Breast epithelium (tissue), 4 donors: ENCODE data around the gene GORASP2. TPM values are rescaled to one million over a fixed set of nuclear protein-coding genes. Genes with fewer than 3 reads are reported as not detected.

Source experiments
- DNase-seq, 2 donors: peaks; one replicate each; pipeline ENCODE4 v3.0.0-alpha.2; 2019; ENCODE audit warnings: low spot score in 2 of 2
- H3K27ac ChIP-seq, 2 donors: fragments of 200-600 bp; sonication (generic) in 1 of 2; one replicate each; pipeline ENCODE4 v1.5.1; 2016 to 2019; ENCODE audit warnings: mild to moderate bottlenecking in 1 of 2
- H3K27me3 ChIP-seq, 2 donors: fragments of 200-600 bp; sonication (generic) in 1 of 2; one replicate each; pipeline versions ENCODE4 v1.5.1 to v1.6.0; 2017 to 2019; ENCODE audit warnings: control low read depth in 1 of 2, mild to moderate bottlenecking in 1 of 2
- H3K36me3 ChIP-seq: fragments of 200-600 bp; one replicate; pipeline ENCODE4 v1.5.1; 2019
- H3K4me1 ChIP-seq, 2 donors: fragments of 200-600 bp; sonication (generic); one replicate each; pipeline ENCODE4 v1.5.1; 2016 to 2019; ENCODE audit warnings: control low read depth in 1 of 2
- H3K4me3 ChIP-seq, 3 donors: fragments of 200-600 bp; sonication (generic); 1 replicate in 2 of 3; 2 replicates in 1 of 3; pipeline ENCODE4 v1.5.1; 2016 to 2019; ENCODE audit warnings: mild to moderate bottlenecking in 3 of 3, moderate library complexity in 2 of 3
- H3K9me3 ChIP-seq, 2 donors: fragments of 200-600 bp; sonication (generic) in 1 of 2; one replicate each; pipeline ENCODE4 v1.5.1; 2016 to 2019; ENCODE audit warnings: control low read depth in 1 of 2
- POLR2A ChIP-seq: fragments of 450-650 bp; IDR thresholded peaks from one replicate; pipeline ENCODE4 v1.6.1; 2016; ENCODE audit warnings: antibody characterized with exemption, mild to moderate bottlenecking, moderate library complexity
- POLR2AphosphoS5 ChIP-seq, 3 donors: sonication (generic); formaldehyde crosslinking; IDR thresholded peaks; one replicate each; pipeline ENCODE4 v1.6.1; 2017; ENCODE audit warnings: antibody characterized with exemption in 3 of 3
- intact Hi-C: fragments of 100-400 bp; cut with DNase I; formaldehyde crosslinking; loops from one replicate; pipeline ENCODE4 v1.15.1; 2023; ENCODE audit warnings: low total_unique reads
- total RNA-seq, 3 donors: library from RNA; depleted of rRNA; stranded (reverse); fragments of >200 nt; gene quantifications; one replicate each; pipeline ENCODE4 v1.1.0, GENCODE V29; 2016
- TF ChIP-seq, protein P1 (sequence below), 3 donors: fragments of 450-650 bp; IDR thresholded peaks; one replicate each; pipeline ENCODE4 v1.5.1; 2016 to 2017; ENCODE audit warnings: antibody characterized with exemption in 3 of 3, mild to moderate bottlenecking in 3 of 3, moderate library complexity in 3 of 3

Gene GORASP2
- total RNA-seq, 3 donors from 2014 or later = 31.4 to 56.5 (median 45.2) TPM

GRCh38 chr2:170930131-170930990 is 1.3 kb downstream of the GORASP2 start:
- TF ChIP-seq POLR2AphosphoS5 (IDR thresholded peaks at IDR 0.05) (no peak), POLR2A (no peak)
- TF ChIP-seq, protein P1, sequence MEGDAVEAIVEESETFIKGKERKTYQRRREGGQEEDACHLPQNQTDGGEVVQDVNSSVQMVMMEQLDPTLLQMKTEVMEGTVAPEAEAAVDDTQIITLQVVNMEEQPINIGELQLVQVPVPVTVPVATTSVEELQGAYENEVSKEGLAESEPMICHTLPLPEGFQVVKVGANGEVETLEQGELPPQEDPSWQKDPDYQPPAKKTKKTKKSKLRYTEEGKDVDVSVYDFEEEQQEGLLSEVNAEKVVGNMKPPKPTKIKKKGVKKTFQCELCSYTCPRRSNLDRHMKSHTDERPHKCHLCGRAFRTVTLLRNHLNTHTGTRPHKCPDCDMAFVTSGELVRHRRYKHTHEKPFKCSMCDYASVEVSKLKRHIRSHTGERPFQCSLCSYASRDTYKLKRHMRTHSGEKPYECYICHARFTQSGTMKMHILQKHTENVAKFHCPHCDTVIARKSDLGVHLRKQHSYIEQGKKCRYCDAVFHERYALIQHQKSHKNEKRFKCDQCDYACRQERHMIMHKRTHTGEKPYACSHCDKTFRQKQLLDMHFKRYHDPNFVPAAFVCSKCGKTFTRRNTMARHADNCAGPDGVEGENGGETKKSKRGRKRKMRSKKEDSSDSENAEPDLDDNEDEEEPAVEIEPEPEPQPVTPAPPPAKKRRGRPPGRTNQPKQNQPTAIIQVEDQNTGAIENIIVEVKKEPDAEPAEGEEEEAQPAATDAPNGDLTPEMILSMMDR (IDR thresholded peaks at IDR 0.05) = no peak
- Histone ChIP-seq H3K4me1 (no peaks in the 10 kb centered on the region), H3K36me3 (no peaks in the 10 kb centered on the region), H3K27me3 (no peaks in the 10 kb centered on the region), H3K9me3 (no peaks in the 10 kb centered on the region), H3K4me3 (peak overlapping the region; percentile 80 to 92 (median 84)), H3K27ac (peak overlapping the region; percentile 95 to 98)
- intact Hi-C loops = no loop called here
- peak in 1 of 2 donors; percentile 26 for DNase-seq

DNA sequence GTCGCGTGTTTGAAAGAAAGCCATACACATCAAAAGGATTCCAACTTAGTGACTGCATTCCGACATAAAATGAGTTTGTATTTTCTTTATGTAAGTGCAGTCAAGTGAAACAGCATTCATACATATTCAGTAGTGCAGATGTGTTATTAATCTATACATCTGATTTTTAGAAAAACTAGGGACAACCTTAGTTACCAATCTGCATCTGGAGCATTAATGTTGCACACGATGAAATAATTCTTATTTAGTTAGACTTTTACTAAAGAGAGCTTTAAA is 1.9 kb downstream of the GORASP2 start:
- no peaks in the 10 kb centered on the region for H3K9me3 ChIP-seq
- DNase-seq = no peak
- H3K36me3 ChIP-seq = no peaks in the 10 kb centered on the region
- no peak overlapping the region for H3K27ac ChIP-seq
- H3K4me3 ChIP-seq = peak overlapping the region in 2 of 3 donors; percentile 80 to 92
- no peaks in the 10 kb centered on the region for H3K27me3 ChIP-seq
- intact Hi-C loops = no loop called here
- TF ChIP-seq POLR2A = no peak
- TF ChIP-seq, protein P1 (IDR thresholded peaks at IDR 0.05) = no peak
- TF ChIP-seq POLR2AphosphoS5 (IDR thresholded peaks at IDR 0.05) = no peak
- H3K4me1 ChIP-seq = no peaks in the 10 kb centered on the region

DNA sequence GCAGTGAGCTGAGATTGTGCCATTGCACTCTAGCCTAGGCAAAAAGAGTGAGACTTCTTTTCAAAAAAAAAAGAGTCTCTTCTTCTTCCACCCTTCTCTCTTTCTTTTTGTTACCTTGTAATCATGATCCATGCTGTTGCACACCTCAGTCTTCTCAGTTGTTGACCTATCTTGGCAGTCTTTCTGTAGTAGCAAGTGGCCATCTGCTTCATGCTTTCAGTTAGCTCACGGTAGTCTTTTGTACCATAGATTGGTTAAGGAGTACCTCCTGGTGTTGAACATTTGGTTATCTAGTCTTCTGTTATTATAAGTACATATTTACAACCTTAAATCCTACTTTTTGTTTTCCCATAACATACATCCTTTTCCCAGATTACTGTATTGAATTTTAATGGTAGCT is 3.1 kb downstream of the GORASP2 start:
- DNase-seq = no peak
- Histone ChIP-seq H3K4me1 (no peaks in the 10 kb centered on the region), H3K27ac (no peak overlapping the region), H3K9me3 (no peaks in the 10 kb centered on the region), H3K36me3 (no peaks in the 10 kb centered on the region), H3K4me3 (no peak overlapping the region), H3K27me3 (no peaks in the 10 kb centered on the region)
- TF ChIP-seq POLR2AphosphoS5 (IDR thresholded peaks at IDR 0.05) (no peak), POLR2A (no peak)
- TF ChIP-seq, protein P1 (IDR thresholded peaks at IDR 0.05) = no peak
- intact Hi-C loops = no loop called here

DNA sequence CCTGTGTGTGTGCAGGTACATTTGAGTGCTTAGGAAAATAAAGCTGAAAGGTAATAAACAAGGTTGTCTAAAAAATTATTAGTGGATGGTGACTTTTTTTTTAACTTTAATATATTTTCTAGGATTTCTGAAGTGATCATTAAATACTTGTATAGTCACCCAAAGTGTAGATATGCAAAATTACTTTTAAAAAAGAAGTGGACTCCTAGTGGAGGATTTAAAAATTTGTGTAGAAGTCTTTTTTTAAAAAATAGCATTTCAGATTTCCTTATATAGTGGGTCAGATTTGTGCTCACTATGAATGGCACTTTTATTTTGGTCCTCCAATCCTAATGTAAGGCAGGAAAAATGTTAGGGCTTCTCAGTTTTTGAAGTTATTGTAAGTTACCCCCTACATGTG is 3.9 kb downstream of the GORASP2 start:
- TF ChIP-seq POLR2A (no peak), POLR2AphosphoS5 (IDR thresholded peaks at IDR 0.05) (no peak)
- TF ChIP-seq, protein P1 (IDR thresholded peaks at IDR 0.05) = no peak
- H3K27ac ChIP-seq = no peak overlapping the region
- no peak for DNase-seq
- H3K4me1 ChIP-seq = no peaks in the 10 kb centered on the region
- no peak overlapping the region for H3K4me3 ChIP-seq
- no peaks in the 10 kb centered on the region for H3K36me3 ChIP-seq
- intact Hi-C loops = no loop called here
- H3K27me3 ChIP-seq = no peaks in the 10 kb centered on the region
- H3K9me3 ChIP-seq = no peaks in the 10 kb centered on the region

GRCh38 chr2:170937709-170938379 is 8.8 kb downstream of the GORASP2 start:
- DNase-seq = no peak
- Histone ChIP-seq H3K27me3 (no peaks in the 10 kb centered on the region), H3K9me3 (no peaks in the 10 kb centered on the region), H3K36me3 (no peaks in the 10 kb centered on the region), H3K27ac (no peak overlapping the region), H3K4me3 (no peak overlapping the region), H3K4me1 (no peaks in the 10 kb centered on the region)
- TF ChIP-seq, protein P1 (IDR thresholded peaks at IDR 0.05) = no peak
- TF ChIP-seq POLR2A = no peak
- no peak for TF ChIP-seq POLR2AphosphoS5 (IDR thresholded peaks at IDR 0.05)
- intact Hi-C loops = no loop called here
